ENCODE results near the gene KRTAP10-2.

GRCh38 chr21:44524414-44525371 is 26.6 kb downstream of the KRTAP10-2 start:
- TF ChIP-seq, protein P1, sequence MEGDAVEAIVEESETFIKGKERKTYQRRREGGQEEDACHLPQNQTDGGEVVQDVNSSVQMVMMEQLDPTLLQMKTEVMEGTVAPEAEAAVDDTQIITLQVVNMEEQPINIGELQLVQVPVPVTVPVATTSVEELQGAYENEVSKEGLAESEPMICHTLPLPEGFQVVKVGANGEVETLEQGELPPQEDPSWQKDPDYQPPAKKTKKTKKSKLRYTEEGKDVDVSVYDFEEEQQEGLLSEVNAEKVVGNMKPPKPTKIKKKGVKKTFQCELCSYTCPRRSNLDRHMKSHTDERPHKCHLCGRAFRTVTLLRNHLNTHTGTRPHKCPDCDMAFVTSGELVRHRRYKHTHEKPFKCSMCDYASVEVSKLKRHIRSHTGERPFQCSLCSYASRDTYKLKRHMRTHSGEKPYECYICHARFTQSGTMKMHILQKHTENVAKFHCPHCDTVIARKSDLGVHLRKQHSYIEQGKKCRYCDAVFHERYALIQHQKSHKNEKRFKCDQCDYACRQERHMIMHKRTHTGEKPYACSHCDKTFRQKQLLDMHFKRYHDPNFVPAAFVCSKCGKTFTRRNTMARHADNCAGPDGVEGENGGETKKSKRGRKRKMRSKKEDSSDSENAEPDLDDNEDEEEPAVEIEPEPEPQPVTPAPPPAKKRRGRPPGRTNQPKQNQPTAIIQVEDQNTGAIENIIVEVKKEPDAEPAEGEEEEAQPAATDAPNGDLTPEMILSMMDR (conservative IDR thresholded peaks at IDR 0.05; ENCODE audit: low read depth in 2 of 2) = no peak
- TF ChIP-seq CREB1 (CRISPR knock-in tag; IDR thresholded peaks at IDR 0.05; ENCODE audit: low read depth) = no peak

Data from GM23338 (cell line).